C1 segment of cervical spinal cord (tissue), 14 donors: ENCODE measurements around the gene STK4.

Experiments
- DNase-seq, 14 donors: peaks; one replicate each; lab custom pipeline; 2025; lab: John Stamatoyannopoulos, UW

STK4 gene

DNA sequence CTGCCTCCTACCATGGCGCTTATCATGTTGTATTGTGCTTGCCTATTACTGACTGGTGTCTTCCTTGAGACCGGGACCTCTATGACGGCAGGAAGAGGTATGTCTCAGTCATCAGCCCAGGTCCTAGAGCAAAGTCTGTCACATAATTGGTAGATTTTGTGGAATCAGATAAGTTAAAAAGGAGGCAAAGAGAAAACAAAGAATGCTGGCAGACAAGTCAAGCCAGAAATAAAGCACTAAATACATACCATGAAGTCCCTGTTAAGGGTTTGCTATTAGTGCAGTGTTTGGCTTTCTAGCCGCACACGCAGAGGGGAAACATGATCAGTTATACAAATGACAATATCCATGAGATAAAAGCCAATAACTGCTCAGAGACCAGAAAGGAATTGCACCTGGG is 12.1 kb upstream of the STK4 start:
- no peak for DNase-seq

DNA sequence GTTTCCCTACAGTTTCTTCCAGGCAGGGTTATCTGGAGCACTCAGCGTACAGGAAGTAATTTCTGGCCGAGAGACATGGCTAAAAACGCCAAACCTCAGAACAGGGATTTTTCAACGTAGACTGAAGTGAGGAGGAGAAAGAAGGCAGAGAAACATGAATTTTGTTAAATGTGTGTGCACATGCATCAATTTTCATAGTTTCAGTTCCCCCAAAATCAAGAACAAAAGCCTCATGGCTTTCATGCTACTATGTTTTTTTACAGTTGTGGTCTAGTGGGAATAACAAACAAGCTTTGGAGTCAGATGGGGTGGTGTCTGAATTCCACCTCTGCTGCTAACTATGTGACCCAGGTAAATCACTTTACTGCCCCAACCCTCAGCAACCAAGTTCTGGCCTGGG is 11.0 kb upstream of the STK4 start:
- DNase-seq: no peak

DNA sequence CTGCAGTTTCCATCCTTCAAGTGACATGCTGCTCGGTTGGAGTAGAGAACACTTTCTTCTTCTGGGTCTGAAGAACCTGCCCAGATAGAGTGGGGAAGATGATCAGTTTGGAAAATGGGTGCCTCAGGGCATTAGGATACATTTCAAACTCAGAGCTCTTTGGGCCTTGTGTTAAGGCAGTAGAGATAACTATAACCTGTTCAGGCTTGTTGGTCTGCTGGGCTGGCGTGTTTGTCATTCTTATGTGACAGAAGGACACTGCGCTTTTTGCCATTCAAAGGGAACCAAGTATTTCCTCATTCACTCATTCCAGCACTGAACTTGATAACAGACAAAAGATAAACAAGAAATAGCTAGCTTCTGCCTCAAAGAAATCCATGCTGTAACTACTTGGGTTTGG is 9.9 kb upstream of the STK4 start:
- DNase-seq: no peak

DNA sequence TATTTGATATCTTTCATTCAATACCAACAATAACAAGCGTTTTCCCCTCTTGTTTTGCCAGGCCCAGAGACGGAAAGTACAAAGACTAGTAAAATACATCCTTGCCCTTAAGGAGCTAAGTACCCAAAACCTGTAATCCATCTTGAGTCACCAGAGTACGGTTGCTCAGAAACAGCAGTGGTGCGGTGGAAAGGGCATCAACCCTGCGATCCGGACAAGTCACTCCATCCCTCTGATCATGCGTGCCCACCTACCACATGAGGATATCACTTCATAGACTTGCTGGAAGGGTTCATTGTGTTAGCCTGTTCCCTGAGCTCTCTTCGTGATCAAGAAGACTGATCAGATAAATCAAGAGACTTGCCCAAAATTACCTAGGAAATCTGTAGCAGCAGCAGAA is 8.0 kb upstream of the STK4 start:
- DNase-seq: no peak

DNA sequence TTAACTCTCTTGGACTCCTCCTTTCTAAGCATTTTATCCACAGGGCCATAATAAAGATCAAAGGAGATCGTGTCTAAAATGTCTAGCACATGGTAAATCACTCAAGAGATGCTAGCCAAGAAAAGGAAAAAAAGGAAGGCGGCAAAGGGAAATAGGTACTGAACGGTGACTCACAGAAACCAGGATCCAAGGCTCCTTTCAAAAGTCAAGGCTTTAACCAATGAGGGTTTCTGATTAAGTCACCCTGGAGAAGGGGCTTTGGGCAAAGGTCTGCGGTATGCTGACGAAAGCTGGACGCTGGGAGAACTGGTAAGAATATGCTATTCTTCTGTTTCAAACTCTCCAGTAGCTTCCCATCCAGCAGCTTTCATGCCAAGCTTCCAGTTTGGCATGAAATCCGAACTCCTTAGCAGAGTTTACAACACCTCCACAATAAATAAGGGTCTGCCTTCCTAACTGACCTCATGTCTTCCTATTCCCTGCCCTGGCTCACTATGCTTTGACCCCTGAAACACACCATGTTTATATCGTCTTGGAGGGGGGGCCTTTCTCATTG is 7.2 kb upstream of the STK4 start:
- peak in 1 of 14 donors; percentile 5 for DNase-seq

DNA sequence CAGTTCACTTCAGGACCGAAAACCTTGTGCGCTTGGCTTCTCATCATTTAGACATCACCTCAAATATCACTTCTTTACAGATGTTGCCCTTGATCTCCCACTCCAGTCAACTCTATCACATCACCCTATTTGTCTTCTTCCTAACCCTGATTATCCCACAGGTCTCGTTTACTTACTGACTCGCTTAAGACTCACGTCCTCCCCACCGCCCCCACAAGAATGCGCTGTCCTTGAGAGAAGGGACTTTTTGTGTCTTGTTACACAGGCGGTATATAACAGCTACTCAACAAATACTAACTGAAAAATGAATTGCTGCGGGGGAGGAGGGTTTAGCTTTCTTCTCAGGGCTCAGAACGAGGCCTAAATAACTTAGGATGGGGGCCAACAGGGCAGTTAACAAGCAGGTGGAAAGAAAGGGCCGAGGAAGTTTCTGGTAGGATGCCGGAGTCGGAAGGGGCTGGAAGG is 6.6 kb upstream of the STK4 start:
- peak in 5 of 14 donors; percentile 7 to 41 (median 28) for DNase-seq

DNA sequence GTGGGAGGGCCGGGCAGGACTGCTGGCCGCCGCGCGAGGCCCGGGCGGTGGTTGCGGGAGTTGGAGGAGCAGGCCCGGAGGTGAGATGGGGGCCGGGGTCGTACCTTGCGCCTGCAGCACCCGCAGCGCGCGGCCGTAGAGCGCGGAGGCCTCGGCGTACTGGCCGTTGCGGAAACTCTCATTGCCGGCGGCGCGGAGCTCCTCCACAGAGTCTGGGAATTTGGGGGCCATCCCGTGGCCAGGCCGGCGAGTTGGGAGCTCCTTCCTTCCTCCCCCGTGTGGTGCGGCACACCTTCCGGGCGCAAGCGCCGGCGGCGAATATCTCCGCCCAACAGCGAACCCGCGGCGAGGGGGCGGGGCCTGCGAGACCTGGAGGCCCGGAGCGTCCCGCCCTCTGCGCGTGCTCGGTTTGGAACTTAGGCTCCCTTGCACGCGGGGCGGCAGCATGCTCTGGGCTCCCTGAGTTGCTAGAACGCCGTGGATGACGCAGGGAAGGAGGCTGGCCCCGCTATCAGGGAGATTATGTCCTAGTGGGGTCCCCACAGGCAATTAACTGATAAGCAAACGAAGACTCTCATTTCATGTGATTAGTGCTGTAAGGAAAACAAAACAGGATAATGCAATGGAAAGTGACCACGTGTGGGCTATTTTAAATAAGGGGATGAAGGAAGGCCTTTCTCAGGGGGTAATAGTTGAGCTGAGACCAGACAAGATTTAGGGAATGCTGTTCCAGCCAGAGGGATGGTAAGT is 6.0 kb upstream of the STK4 start, which contains the start of gene TOMM34:
Gene TOMM34, minus strand, starts transcription at position 295 of the 750 bp plus-strand sequence. Its CDS starts 64 bp downstream, at position 231.
- DNase-seq: peak; percentile 37 to 91 (median 81)

DNA sequence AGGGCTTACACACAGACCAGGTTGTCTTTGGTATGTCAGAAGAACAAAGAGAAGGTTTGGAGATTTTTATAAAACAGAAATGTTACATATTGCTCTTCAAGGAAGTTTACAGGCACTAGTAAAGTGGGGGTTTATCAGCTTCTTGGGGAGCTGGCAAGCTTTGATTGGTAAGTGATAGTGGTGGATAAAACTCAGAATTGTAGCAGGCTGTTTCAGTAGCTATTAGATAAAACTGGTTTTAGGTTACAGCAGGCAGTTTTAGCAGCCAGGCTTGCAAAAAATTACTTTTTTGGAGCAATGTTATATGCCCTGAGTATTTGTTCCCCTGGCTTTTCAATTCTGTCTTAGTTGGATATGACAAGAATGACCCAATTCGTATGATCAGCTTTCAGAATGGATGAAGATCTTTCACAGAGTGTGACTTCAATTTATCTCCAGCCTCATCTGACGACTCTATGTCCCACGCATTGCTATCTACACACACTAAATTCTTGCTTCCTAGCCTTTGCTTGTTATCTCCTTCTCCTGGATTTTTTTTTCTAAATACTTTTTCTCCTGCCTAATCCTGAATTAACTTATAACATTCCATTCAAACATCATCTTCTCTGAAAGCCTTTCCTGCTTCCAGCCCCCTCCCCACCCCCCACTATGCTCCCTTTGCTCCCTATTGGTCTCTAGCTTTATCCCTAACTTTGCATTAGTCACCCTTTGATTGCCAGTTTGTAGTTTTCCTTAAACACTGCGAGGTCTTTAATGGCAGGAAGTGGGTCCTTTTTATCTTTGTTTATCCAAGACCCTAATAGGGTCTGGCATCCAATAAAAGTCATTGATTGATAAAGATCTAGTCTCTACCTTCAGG is 5.1 kb upstream of the STK4 start:
- DNase-seq: no peak

DNA sequence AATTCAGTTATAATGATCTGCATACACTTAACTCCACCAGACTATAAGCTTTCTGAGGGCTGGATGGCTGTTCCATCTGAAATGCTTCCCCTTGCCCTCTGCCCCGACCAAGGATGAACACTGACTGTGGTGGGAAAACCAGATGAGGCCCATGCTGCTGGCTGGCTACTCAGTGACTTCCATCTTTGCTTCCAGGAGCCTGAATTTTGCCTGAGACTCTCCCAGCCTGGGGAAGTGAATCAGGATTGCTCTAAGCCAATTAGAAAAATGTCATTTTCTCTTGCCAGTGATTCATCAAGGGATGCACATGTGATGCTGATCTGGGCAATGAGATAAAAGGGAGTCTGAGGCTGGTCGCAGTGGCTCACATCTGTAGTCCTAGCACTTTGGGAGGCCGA is 4.4 kb upstream of the STK4 start:
- DNase-seq: no peak

DNA sequence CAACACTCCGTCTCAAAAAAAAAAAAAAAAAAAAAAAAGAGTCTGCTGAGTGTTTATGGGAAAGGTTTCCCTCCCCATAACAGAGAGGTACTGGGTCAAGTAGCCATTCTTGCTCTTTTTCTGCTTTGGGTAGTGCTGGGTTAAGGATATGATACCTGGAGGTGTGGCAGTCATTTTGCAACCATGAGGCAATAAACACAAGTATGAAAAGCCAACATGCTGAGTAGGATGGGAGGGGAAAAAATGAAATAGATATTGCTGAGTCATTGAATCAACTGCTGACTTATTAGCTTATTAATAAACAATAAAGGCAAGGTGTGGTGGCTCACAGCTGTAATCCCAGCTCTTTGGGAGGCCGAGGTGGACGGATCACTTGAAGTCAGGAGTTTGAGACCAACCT is 3.8 kb upstream of the STK4 start:
- no peak for DNase-seq

DNA sequence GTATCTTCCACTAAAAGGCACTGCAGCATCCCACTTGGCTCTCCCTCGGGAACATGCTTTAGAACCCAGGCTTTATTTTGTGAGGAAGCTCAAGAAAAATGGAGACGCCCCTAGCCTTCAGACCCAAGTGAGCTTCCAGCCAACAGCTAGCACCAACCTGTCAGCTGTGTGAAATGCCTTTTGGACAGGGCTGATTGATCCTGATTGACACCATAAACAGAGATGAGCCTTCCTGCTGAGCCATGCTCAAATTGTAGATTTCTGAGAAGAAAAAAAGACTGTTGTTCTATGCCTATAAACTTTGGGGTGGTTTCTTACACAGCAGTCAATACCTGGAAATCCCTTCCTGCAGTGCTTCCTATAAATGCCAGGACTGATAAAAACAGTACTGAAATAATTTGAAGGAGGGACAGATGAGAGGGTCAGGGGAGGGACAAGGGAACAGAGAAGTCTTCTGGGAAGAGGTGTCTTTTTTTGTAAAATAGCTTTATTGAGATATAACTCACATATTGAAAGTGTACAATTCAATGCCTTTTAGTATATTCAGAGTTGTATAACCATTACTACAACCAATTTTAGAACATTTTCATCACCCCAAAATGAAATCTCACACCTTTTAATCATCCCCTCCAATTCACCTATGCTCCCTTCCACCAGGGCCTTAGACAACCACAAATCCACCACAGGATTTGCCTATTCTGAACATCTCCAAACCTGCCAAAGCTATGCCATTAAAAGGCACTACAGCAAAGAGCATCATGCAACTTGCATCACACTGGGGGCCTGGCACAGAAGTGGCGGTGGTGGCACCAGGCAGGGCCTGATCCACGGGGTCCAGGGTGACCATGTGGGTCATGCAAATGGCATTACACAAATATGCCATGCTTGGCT is 2.7 kb upstream of the STK4 start:
- no peak for DNase-seq

DNA sequence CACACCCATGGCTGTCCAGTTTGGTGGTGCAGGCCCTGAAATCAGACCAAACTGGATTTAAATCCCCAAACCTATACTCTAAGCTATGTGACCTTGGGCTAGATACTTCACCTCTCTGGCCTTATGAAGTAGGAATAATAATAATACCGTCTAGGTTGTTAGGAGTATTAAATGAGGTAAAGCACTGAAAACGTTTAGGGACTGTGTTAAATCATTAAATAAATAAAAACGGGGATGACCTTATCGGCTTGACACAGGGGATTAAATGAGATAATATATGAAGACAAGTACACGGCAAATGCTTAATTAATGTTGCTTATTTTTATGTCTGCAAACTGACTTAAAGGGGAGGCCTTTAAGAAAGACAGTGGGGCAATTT is 672 bp upstream of the STK4 start:
- DNase-seq: no peak

DNA sequence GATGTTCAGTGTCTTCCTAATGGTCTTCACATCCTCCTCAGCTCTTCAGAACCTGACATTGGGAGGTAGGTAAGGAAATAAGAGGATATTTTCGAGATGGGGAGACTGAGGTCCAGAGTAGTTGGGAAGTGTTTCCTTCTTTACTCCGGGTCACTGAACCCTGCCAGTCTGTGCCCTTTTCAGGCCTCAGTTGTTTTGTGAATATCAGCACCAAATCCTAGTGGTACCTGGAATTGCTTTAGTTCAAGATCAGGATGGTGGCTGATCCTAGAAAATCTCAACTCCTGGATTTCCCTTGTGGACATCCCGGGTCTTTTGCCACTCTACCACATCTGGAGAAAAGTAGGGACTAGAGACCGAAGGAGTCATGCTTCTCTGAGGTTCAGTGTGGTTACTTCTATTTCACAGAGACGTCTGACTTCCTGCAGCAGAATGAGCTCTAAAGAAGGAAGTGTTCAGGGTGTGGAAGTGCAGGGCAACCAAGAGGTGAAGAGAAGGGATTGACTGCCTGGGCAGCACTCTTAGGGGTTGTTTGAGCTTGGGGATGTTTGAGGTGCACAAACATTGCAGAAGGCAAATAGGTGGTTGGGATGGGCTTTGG is 995 bp downstream of the STK4 start:
- DNase-seq: peak in 1 of 14 donors; percentile 3

DNA sequence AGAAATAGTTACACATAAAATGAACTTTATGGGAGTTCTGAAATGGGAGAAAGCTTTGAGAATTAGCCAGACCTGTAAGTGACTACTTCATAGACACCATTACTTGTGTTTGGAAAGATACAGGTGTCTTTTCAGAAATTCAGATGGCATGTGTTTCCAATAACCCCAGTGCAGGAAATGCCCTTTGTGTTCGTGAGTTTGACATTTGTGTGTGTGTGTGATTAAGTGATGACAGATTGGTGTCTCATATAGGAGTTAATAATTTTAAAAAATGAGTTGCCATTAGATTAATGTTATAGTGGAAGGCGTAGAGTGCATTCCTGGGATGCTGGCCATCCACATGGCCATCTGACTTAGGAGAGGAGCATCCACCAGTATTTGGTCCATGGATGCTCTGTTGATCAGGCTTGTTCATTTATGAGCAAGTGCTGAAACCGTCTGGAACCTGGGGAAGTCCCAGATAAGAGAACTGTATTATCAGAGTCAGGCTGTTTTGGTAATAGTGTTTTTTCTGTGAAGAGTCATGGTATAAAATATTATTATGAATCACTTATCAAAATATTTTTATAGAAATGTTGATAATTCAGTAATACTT is 3.1 kb downstream of the STK4 start:
- no peak for DNase-seq

DNA sequence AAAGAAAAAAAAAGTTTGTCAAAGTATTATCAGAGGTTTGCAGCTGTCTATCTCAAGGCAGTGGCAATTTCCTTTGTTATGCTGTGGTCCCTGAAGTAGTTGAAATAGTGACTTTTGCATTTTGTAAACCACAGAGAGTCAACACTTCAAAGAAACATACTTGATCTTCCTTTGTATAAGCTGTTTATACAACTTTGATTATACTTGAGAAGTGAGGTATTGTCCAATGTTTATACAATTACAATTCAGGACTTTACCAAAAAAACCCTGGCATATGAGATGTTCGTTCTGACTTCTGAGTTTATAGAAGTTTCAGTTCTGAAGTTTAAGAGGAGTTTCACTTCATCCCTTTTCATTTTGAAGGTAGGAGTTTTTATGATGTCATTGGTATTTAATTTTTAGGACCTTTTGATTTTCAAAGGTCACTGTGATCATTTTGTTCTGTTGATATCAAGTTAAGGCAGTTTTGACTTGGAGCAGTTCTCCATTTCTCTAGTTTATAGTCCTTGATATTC is 4.0 kb downstream of the STK4 start:
- DNase-seq: no peak

DNA sequence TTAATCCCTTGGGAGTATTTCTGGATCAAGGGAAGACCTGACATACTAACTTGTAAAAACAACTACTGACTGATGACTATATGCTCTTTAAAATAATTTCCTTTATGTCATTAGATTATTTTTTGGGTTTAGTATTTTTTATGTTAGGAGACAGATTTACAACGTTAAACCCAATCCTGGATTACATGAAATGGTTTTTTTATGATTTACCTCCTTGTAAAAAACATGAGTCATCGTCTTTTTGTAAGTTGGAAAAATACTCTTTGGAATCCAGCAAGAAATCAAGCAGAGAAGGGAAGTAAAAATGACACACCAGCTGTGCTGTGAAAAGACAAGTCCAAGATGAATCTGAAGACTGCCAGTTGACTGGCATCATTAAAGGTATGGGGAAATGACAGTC is 6.7 kb downstream of the STK4 start:
- DNase-seq: no peak

DNA sequence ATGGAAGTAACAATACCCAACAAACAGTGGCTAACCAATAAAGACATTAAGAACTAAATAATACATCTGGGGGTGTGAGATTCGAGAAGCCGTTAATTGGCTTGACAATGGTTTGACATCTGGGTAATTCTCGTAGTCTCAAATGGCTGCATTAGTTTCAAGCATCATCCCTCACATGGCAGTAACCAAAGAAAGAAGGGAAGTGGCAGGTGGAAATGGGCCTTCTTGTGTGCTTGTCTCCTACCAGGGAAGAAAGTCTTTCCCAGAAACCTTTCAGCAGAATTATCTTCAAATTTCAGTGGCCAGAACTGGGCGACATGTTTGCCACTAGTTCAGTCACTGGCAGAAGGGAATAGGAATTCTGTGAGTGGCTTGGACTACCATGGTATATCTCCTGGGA is 10.4 kb downstream of the STK4 start:
- DNase-seq: no peak

DNA sequence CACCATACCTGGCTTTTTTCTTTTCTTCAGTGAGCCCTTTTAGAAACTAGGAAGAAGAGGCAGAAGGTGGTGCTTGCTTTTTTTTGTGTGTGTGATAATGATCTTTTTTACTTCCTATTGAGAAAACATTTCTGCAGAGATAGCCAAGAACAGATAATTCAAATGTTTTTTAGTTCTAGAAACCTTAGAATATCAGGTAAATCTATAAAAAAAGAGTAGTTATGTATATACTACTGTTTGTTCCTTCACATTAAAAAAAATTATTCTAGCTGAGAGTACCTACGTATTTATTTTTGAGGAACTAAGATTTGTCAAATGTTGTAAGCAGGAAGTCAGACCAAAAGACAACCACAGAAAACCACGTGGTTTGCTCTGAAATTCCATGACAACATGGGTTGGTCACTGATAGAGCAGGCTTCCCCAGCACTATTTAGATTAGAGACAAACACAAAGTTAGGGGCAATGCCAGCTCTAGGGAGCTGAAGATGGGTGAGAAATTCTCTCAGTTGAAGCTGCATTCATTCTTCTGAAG is 12.8 kb downstream of the STK4 start:
- DNase-seq: peak in 4 of 14 donors; percentile 11 to 18 (median 13)

DNA sequence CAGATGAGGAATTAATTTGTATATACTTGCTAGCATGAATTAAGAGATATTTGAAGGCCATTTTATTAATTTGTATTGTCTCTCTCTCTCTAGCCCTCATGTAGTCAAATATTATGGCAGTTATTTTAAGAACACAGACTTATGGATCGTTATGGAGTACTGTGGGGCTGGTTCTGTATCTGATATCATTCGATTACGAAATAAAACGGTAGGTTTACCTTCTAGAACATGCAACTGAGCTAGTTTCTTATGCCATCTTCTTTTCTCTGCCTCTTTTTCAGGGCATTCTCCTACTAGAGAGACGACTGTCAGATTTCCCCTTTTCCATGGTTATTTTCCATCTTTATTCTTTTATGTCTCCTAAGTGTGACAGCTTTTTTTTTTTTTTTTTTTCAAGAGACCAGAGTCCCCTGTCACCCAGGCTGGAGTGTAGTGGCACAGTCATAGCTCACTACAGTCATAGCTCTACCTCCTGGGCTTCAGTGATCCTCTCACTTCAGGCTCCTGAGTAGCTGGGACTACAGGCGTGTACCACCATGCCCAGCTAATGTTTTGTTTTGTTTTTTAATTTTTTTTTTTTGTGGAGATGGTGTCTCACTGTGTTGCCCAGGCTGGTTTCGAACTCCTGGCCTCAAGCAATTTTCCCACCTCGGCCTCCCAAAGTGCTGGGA is 15.6 kb downstream of the STK4 start:
- DNase-seq: no peak
